Thoracic aorta (tissue), 2 donors: Measurements from ENCODE around the gene PDCD1LG2. TPM values are rescaled to one million over a fixed set of nuclear protein-coding genes. Genes with fewer than 3 reads are reported as not detected.

Experiments
- ATAC-seq: fragments of 150-250 bp; one replicate; pipeline ENCODE4 v1.8.0; 2017; ENCODE audit warnings: low read depth; ENCODE audit not compliant: insufficient number of reproducible peaks, low FRiP score
- DNase-seq: peaks from one replicate; pipeline ENCODE4 v3.0.0-alpha.2; 2020; ENCODE audit warnings: low spot score
- H3K27ac ChIP-seq, 2 donors: fragments of 200-600 bp; sonication (generic); 1 replicate in 1 of 2; 2 replicates in 1 of 2; pipeline ENCODE4 v1.5.1; 2016; ENCODE audit warnings: mild to moderate bottlenecking in 2 of 2, moderate library complexity in 2 of 2
- H3K27me3 ChIP-seq: fragments of 200-600 bp; sonication (generic); replicated peaks from 2 replicates; pipeline ENCODE4 v1.6.0; 2016; ENCODE audit warnings: mild to moderate bottlenecking; ENCODE audit not compliant: insufficient read depth
- H3K36me3 ChIP-seq: fragments of 200-600 bp; sonication (generic); one replicate; pipeline ENCODE4 v1.5.1; 2016
- H3K4me1 ChIP-seq, 2 donors: fragments of 200-600 bp; sonication (generic); 1 replicate in 1 of 2; 2 replicates in 1 of 2; pipeline versions ENCODE4 v1.5.1 to v1.6.0; 2016; ENCODE audit warnings: low read depth in 2 of 2, mild to moderate bottlenecking in 1 of 2; ENCODE audit not compliant: control insufficient read depth in 1 of 2
- H3K4me3 ChIP-seq: fragments of 200-600 bp; sonication (generic); 2 replicates; pipeline ENCODE4 v1.5.1; 2016; ENCODE audit warnings: mild to moderate bottlenecking
- H3K9me3 ChIP-seq: fragments of 200-600 bp; sonication (generic); 2 replicates; pipeline ENCODE4 v1.5.1; 2016
- CTCF ChIP-seq: fragments of 200-600 bp; sonication (generic); IDR thresholded peaks from one replicate; pipeline ENCODE4 v1.5.1; 2019; ENCODE audit warnings: antibody characterized with exemption
- total RNA-seq, 2 donors: library from RNA; depleted of rRNA; stranded (reverse); fragments of >200 nt; gene quantifications; one replicate each; pipeline versions ENCODE4 v1.1.0 to v1.2.3, GENCODE V29; 2016

PDCD1LG2 gene
- total RNA-seq, 2 donors from 2014 or later: 1.1 to 4.5 TPM

DNA sequence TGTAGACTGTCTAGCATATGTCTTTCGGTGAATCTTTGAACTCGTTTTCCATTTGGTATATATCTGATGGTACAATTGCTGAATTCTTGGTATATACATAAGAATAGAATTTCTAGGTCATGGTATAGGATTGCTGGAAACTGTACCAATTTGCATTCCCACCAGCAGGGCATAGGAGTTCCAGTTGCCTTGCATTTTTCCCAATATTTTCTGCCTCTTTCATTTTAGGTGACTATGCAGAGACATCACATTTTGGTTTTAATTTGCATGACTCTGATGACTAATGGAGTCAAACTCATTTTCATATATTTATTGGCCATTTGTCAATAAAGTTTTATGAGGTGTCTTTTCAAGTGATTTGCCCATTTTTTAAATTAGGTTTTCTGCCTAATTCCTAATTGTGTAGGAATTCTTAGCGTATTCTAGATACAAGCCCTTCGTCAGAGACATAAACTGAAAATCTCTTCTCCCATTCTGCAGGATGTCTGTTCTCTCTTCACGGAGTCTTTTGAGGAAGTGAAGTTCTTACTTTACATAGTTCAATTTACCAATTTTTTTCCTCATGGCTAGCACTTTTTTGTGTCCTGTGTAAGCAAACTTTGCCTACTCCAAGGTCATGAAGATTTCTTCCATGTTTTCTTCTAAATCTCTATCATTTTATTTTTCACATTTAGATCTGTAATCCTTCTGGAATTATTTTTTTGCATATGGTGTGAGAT is 28.9 kb upstream of the PDCD1LG2 start:
- Histone ChIP-seq H3K4me1 (no peaks in the 10 kb centered on the region), H3K36me3 (no peaks in the 10 kb centered on the region), H3K27ac (no peak overlapping the region), H3K4me3 (no peak overlapping the region), H3K27me3 (no peaks in the 10 kb centered on the region), H3K9me3 (no peaks in the 10 kb centered on the region)
- ATAC-seq: no peak
- no peak for DNase-seq
- TF ChIP-seq CTCF: no peak

- Histone ChIP-seq H3K27ac (no peak overlapping the region), H3K27me3 (no peaks in the 10 kb centered on the region), H3K4me1 (no peaks in the 10 kb centered on the region), H3K4me3 (no peak overlapping the region), H3K9me3 (no peaks in the 10 kb centered on the region), H3K36me3 (no peaks in the 10 kb centered on the region)
- ATAC-seq: no peak
- TF ChIP-seq CTCF: no peak
- DNase-seq: no peak
Observed at GRCh38 chr9:5482194-5482593, 28.1 kb upstream of the PDCD1LG2 start.

DNA sequence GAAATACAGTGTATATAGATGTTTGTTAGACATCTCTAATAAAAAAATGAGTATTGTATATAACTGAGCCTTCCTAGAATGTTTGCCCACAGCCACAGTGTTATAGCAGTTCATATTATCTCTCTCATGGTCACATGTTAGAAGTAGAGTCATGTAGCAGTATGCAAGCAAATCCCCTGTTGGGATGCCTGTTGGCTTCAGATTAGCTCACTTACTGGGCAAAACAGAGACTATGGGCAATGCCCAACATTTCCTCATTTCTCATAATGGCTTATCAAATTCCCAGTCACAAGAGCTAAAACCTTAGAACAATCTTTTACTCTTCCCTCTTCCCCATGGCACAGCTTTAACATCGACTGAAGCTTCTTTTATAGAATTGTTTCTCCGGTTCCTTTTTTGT is 27.0 kb upstream of the PDCD1LG2 start:
- H3K27ac ChIP-seq: no peak overlapping the region
- no peaks in the 10 kb centered on the region for H3K9me3 ChIP-seq
- no peaks in the 10 kb centered on the region for H3K27me3 ChIP-seq
- no peak for DNase-seq
- TF ChIP-seq CTCF: no peak
- no peak for ATAC-seq
- H3K4me1 ChIP-seq: no peaks in the 10 kb centered on the region
- H3K36me3 ChIP-seq: no peaks in the 10 kb centered on the region
- H3K4me3 ChIP-seq: no peak overlapping the region

DNA sequence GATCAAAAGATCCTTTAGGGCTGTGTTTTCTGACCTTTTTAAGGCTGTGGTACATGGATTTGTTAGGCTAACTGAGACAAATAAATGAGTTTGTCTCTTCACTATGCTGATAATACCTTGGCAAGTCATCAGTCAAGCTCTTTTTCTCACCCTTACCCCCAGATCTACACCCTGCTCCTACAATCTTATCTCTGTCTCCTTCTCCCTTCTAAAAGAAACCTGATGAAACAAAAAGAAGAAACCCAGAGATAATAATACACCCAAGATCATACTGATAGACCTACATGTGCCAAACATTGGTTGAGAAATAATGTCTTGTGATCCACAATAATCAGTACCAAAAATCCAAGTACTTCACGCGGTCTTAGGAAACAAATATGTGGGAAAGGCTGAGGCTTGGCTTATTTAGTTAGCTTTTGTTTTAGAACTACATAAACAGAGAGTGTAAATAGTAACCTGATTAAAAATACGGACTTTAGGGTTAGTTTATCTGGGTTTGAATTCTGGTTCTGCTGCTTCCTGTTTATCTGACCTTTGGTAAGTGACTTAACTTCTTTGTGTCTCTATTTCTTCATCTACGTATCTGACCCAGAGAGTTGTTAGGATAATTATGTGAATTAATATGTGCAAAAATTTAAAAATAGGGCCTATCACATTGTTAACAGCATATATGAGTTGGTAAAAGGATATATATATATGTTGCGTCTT is 24.8 kb upstream of the PDCD1LG2 start:
- TF ChIP-seq CTCF: no peak

GRCh38 chr9:5486988-5487387 is 23.3 kb upstream of the PDCD1LG2 start:
- no peaks in the 10 kb centered on the region for H3K9me3 ChIP-seq
- no peak overlapping the region for H3K4me3 ChIP-seq
- H3K36me3 ChIP-seq: no peaks in the 10 kb centered on the region
- DNase-seq (no peak), ATAC-seq (no peak)
- H3K27ac ChIP-seq: no peak overlapping the region
- no peaks in the 10 kb centered on the region for H3K27me3 ChIP-seq
- no peak for TF ChIP-seq CTCF
- no peaks in the 10 kb centered on the region for H3K4me1 ChIP-seq

More for the DNA sequence above, 24.8 kb upstream of the PDCD1LG2 start:
- H3K27ac ChIP-seq: no peak overlapping the region
- H3K4me1 ChIP-seq: no peaks in the 10 kb centered on the region
- H3K36me3 ChIP-seq: no peaks in the 10 kb centered on the region
- no peak overlapping the region for H3K4me3 ChIP-seq
- DNase-seq: no peak
- H3K9me3 ChIP-seq: no peaks in the 10 kb centered on the region
- no peak for ATAC-seq
- H3K27me3 ChIP-seq: no peaks in the 10 kb centered on the region
